ENCODE data around the gene SMAD7. TPM values are rescaled to one million over a fixed set of nuclear protein-coding genes. Genes with fewer than 3 reads are reported as not detected.

The SMAD7 gene
- total RNA-seq, 4 donors from 2014 or later, result 22.4 to 48.4 (median 29.3) TPM

- intact Hi-C loops (cut with DNase I; ENCODE audit: low total_unique reads), result no loop called here
- no peak for DNase-seq
- TF ChIP-seq POLR2A (IDR thresholded peaks at IDR 0.05), result no peak
- H3K36me3 ChIP-seq, result no peaks in the 10 kb centered on the region
- H3K9me3 ChIP-seq, result no peaks in the 10 kb centered on the region
- H3K27me3 ChIP-seq, result no peaks in the 10 kb centered on the region
- no peak overlapping the region for H3K27ac ChIP-seq
- H3K4me1 ChIP-seq, result no peaks in the 10 kb centered on the region
- no peak overlapping the region for H3K4me3 ChIP-seq
These were observed 12.3 kb upstream of the SMAD7 start for GRCh38 chr18:48962994-48963561.

GRCh38 chr18:48962252-48962993 is 11.7 kb upstream of the SMAD7 start:
- Histone ChIP-seq H3K9me3 (no peaks in the 10 kb centered on the region), H3K27ac (peak overlapping the region in 1 of 2 donors; percentile 88), H3K4me3 (no peak overlapping the region), H3K36me3 (no peaks in the 10 kb centered on the region), H3K4me1 (peaks cover 0 to under 1% of the 10 kb centered on the region in 2 donors), H3K27me3 (no peaks in the 10 kb centered on the region)
- intact Hi-C loops (cut with DNase I; ENCODE audit: low total_unique reads), result no loop called here
- TF ChIP-seq CTCF (IDR thresholded peaks at IDR 0.05) (no peak), POLR2A (IDR thresholded peaks at IDR 0.05) (no peak)
- no peak for DNase-seq

- Histone ChIP-seq H3K27ac (peak overlapping the region; percentile 28 to 88), H3K4me1 (peaks cover 0 to 4% of the 10 kb centered on the region in 2 donors), H3K27me3 (no peaks in the 10 kb centered on the region), H3K4me3 (no peak overlapping the region), H3K36me3 (no peaks in the 10 kb centered on the region), H3K9me3 (no peaks in the 10 kb centered on the region)
- DNase-seq, result no peak
- no peak for TF ChIP-seq POLR2A (IDR thresholded peaks at IDR 0.05)
- intact Hi-C loops (cut with DNase I; ENCODE audit: low total_unique reads), result no loop called here
These were observed 10.8 kb upstream of the SMAD7 start for GRCh38 chr18:48961547-48961946.

- intact Hi-C loops (cut with DNase I; ENCODE audit: low total_unique reads), result no loop called here
These were observed 9.5 kb upstream of the SMAD7 start for GRCh38 chr18:48959921-48960920.

GRCh38 chr18:48959551-48959920 is 8.8 kb upstream of the SMAD7 start:
- intact Hi-C loops (cut with DNase I; ENCODE audit: low total_unique reads), result no loop called here
- peaks cover 7 to 12% of the 10 kb centered on the region in 2 donors for H3K4me1 ChIP-seq

More at GRCh38 chr18:48959921-48960920, 9.5 kb upstream of the SMAD7 start:
- no peaks in the 10 kb centered on the region for H3K27me3 ChIP-seq
- H3K9me3 ChIP-seq, result no peaks in the 10 kb centered on the region
- H3K36me3 ChIP-seq, result no peaks in the 10 kb centered on the region
- peak overlapping the region; percentile 58 to 88 for H3K27ac ChIP-seq
- peaks cover 7 to 11% of the 10 kb centered on the region in 2 donors for H3K4me1 ChIP-seq
- TF ChIP-seq CTCF (IDR thresholded peaks at IDR 0.05) (no peak), POLR2A (IDR thresholded peaks at IDR 0.05) (no peak)
- no peak for DNase-seq
- H3K4me3 ChIP-seq, result no peak overlapping the region

More at GRCh38 chr18:48959551-48959920, 8.8 kb upstream of the SMAD7 start:
- Histone ChIP-seq H3K9me3 (no peaks in the 10 kb centered on the region), H3K27ac (peak overlapping the region in 1 of 2 donors; percentile 88), H3K4me3 (no peak overlapping the region), H3K27me3 (no peaks in the 10 kb centered on the region), H3K36me3 (no peaks in the 10 kb centered on the region)
- TF ChIP-seq CTCF (IDR thresholded peaks at IDR 0.05) (no peak), POLR2A (IDR thresholded peaks at IDR 0.05) (no peak)
- no peak for DNase-seq
